Peyer's patch (tissue), 4 donors: ENCODE measurements around the gene AGER.

Experiments
- POLR2A ChIP-seq, 2 donors: fragments of 450-650 bp; IDR thresholded peaks; one replicate each; pipeline ENCODE4 v1.5.1; 2017; ENCODE audit warnings: antibody characterized with exemption in 2 of 2, mild to moderate bottlenecking in 2 of 2, moderate library complexity in 2 of 2
- TF ChIP-seq, protein P1 (sequence below), 6 experiments: fragments of 450-650 bp in 4 of 6; fragments of 200-600 bp in 2 of 6; sonication (generic) in 1 of 6; IDR thresholded peaks; one replicate each; pipeline ENCODE4 v1.5.1; 2017 to 2019; ENCODE audit warnings: antibody characterized with exemption in 6 of 6, mild to moderate bottlenecking in 3 of 6, moderate library complexity in 1 of 6

GRCh38 chr6:32147401-32148132 lies 36.5 kb downstream of the AGER start:
- TF ChIP-seq, protein P1, sequence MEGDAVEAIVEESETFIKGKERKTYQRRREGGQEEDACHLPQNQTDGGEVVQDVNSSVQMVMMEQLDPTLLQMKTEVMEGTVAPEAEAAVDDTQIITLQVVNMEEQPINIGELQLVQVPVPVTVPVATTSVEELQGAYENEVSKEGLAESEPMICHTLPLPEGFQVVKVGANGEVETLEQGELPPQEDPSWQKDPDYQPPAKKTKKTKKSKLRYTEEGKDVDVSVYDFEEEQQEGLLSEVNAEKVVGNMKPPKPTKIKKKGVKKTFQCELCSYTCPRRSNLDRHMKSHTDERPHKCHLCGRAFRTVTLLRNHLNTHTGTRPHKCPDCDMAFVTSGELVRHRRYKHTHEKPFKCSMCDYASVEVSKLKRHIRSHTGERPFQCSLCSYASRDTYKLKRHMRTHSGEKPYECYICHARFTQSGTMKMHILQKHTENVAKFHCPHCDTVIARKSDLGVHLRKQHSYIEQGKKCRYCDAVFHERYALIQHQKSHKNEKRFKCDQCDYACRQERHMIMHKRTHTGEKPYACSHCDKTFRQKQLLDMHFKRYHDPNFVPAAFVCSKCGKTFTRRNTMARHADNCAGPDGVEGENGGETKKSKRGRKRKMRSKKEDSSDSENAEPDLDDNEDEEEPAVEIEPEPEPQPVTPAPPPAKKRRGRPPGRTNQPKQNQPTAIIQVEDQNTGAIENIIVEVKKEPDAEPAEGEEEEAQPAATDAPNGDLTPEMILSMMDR (IDR thresholded peaks at IDR 0.05) = no peak
- TF ChIP-seq POLR2A (IDR thresholded peaks at IDR 0.05) = no peak
